Osteocyte (in vitro differentiated cells): Measurements from ENCODE around the gene ADI1. TPM values are rescaled to one million over a fixed set of nuclear protein-coding genes. Genes with fewer than 3 reads are reported as not detected.
"Not testable (repeated sequence)": the region's sequence is repeated elsewhere in the genome, so short reads cannot be mapped to it uniquely, and the experiment has no call there.

ENCODE experiments used
- DNase-seq: peaks from one replicate; pipeline ENCODE4 v3.0.0; 2021; ENCODE audit warnings: mixed read lengths; ENCODE audit not compliant: unreplicated experiment; ENCODE audit errors: extremely low spot score
- H3K27ac Mint-ChIP-seq: one replicate; pipeline ENCODE4 v1.8.0; 2021; ENCODE audit warnings: mild to moderate bottlenecking, mixed read lengths; ENCODE audit not compliant: unreplicated experiment
- H3K27me3 Mint-ChIP-seq: one replicate; pipeline ENCODE4 v1.8.0; 2021; ENCODE audit warnings: mixed read lengths; ENCODE audit not compliant: unreplicated experiment
- H3K36me3 Mint-ChIP-seq: one replicate; pipeline ENCODE4 v1.8.0; 2021; ENCODE audit warnings: mixed read lengths; ENCODE audit not compliant: unreplicated experiment
- H3K4me1 Mint-ChIP-seq: one replicate; pipeline ENCODE4 v1.8.0; 2021; ENCODE audit warnings: mixed read lengths; ENCODE audit not compliant: unreplicated experiment
- H3K4me3 Mint-ChIP-seq: one replicate; pipeline ENCODE4 v1.8.0; 2021; ENCODE audit warnings: mild to moderate bottlenecking, moderate library complexity, mixed read lengths; ENCODE audit not compliant: unreplicated experiment
- H3K9me3 Mint-ChIP-seq: one replicate; pipeline ENCODE4 v1.8.0; 2021; ENCODE audit warnings: mixed read lengths; ENCODE audit not compliant: unreplicated experiment
- CTCF ChIP-seq: fragments of 200-600 bp; sonication (generic); IDR thresholded peaks from 2 replicates; pipeline ENCODE4 v1.5.0; 2021; ENCODE audit warnings: antibody characterized with exemption, mild to moderate bottlenecking, moderate library complexity
- total RNA-seq: library from RNA; stranded (reverse); gene quantifications from 2 replicates; pipeline ENCODE4 v1.2.1, GENCODE V29; 2021

ADI1 gene
- total RNA-seq, 1 donor from 2014 or later, result 54.0 TPM

- H3K27ac Mint-ChIP-seq, result no peak overlapping the region
These were observed 25.7 kb downstream of the ADI1 start for GRCh38 chr2:3493615-3494007.

GRCh38 chr2:3492951-3493614 is 26.2 kb downstream of the ADI1 start:
- DNase-seq, result peak; percentile 78
- no peak for TF ChIP-seq CTCF
- H3K27me3 Mint-ChIP-seq, result no peaks in the 10 kb centered on the region
- no peaks in the 10 kb centered on the region for H3K9me3 Mint-ChIP-seq
- H3K4me3 Mint-ChIP-seq, result no peak overlapping the region
- peak overlapping the region; percentile 23 for H3K27ac Mint-ChIP-seq
- H3K4me1 Mint-ChIP-seq, result peaks cover 8% of the 10 kb centered on the region
- peaks cover 14% of the 10 kb centered on the region for H3K36me3 Mint-ChIP-seq

More at GRCh38 chr2:3493615-3494007, 25.7 kb downstream of the ADI1 start:
- H3K27me3 Mint-ChIP-seq, result no peaks in the 10 kb centered on the region
- H3K9me3 Mint-ChIP-seq, result no peaks in the 10 kb centered on the region
- peaks cover 19% of the 10 kb centered on the region for H3K36me3 Mint-ChIP-seq
- peaks cover 8% of the 10 kb centered on the region for H3K4me1 Mint-ChIP-seq
- DNase-seq, result peak; percentile 70
- no peak for TF ChIP-seq CTCF
- H3K4me3 Mint-ChIP-seq, result no peak overlapping the region

- not testable (repeated sequence) for H3K4me1 Mint-ChIP-seq, H3K4me3 Mint-ChIP-seq, H3K9me3 Mint-ChIP-seq, H3K27ac Mint-ChIP-seq, H3K36me3 Mint-ChIP-seq, H3K27me3 Mint-ChIP-seq
- peak; percentile 34 for DNase-seq
These were observed 26.9 kb downstream of the ADI1 start for GRCh38 chr2:3492475-3492787.

- H3K9me3 Mint-ChIP-seq, result no peaks in the 10 kb centered on the region
- peak; percentile 68 for DNase-seq
- no peak for TF ChIP-seq CTCF
- H3K36me3 Mint-ChIP-seq, result peaks cover 4% of the 10 kb centered on the region
- no peaks in the 10 kb centered on the region for H3K27me3 Mint-ChIP-seq
- no peak overlapping the region for H3K4me3 Mint-ChIP-seq
- H3K27ac Mint-ChIP-seq, result no peak overlapping the region
- peaks cover 8% of the 10 kb centered on the region for H3K4me1 Mint-ChIP-seq
These were observed 27.4 kb downstream of the ADI1 start for GRCh38 chr2:3491716-3492474.

GRCh38 chr2:3491306-3491705 is 28.0 kb downstream of the ADI1 start:
- no peak overlapping the region for H3K27ac Mint-ChIP-seq
- DNase-seq, result peak; percentile 67
- peaks cover 3% of the 10 kb centered on the region for H3K36me3 Mint-ChIP-seq
- no peak overlapping the region for H3K4me3 Mint-ChIP-seq
- peaks cover 8% of the 10 kb centered on the region for H3K4me1 Mint-ChIP-seq
- H3K9me3 Mint-ChIP-seq, result no peaks in the 10 kb centered on the region
- no peak for TF ChIP-seq CTCF
- H3K27me3 Mint-ChIP-seq, result no peaks in the 10 kb centered on the region
